Stimulated activated CD4-positive, alpha-beta T cell treated with anti-CD3 and anti-CD28 coated beads, Interleukin-4, amount 100 ng/mL, for 1 hour (primary cell): ENCODE results near the gene CACNA2D2.
"Not testable (repeated sequence)": the region's sequence is repeated elsewhere in the genome, so short reads cannot be mapped to it uniquely, and the experiment has no call there.

Experiments used
- DNase-seq: peaks from one replicate; pipeline ENCODE4 v3.0.0-alpha.2; 2020

Gene CACNA2D2

DNA sequence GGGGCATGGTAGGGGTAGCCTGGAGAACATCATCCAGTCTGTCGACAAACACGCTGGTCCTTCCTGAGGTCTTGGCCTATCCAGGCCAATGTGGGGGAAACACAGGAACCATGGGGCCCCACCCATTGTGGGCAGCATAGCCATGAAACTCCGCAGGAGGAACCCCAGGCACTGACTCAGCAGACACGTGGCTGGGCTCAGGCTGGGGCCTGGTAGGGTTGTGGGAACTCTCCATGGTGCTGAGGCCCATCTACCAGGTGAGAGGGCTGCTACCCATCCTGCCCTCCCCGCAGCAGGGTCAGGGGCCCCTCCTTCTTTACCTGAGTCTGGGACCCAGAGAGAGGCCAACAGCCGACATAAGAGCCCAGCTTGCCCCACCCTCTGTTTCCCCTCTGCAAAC lies 22.6 kb upstream of the CACNA2D2 start:
- peak; percentile 58 for DNase-seq

DNA sequence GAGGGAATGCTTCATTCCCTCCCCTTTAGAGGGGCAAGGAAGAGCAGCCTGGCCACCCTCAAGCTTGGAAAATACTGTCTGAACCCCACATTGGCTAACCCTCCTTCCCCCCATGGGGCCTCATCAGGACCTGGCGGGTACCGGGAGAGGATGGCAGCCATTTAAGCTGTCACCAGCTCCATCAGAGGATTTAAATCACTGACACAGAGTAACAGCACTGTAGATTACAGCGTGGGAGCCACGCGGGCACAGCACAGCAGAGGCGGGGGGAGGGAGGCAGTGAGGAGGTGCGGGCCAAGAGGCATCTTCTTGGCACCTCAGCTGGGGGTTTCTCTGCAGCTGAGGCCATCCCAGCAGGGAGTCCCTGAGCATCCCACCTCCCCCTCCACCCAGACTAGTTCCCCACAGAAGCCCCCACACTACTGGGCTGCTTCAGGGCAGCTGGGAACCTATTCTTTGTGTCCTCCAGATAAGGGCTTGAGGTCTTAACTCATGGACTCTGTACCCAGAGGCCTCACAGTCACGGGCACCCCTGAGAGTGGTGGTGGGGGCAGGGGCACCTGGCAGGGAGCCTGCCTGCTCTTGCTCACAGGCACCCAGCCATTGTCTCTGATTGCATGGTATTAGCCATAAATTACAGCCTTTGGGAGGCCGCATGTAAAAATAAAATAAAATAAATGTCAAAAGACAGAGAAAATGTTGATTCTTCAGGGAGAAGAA lies 21.9 kb upstream of the CACNA2D2 start:
- no peak for DNase-seq

DNA sequence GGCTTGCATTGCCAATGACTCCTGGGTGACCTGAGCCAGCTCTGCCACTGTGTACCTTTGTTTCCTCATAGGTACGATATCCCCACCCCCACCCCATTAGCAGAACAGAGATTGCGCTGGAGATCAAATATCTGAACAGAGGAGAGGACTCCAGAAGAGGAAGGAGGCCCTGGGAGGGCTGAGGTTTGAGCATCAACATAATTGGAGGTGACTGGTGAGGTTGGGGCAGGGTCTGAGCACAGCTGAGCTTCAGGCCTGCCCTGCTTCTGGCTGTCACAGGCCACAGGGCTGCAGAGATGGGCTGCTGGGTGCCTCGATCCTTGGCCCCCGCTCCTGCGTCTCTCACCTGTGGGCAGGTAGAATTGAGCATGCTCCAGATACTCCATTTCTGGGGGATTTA lies 21.3 kb upstream of the CACNA2D2 start:
- DNase-seq: no peak

DNA sequence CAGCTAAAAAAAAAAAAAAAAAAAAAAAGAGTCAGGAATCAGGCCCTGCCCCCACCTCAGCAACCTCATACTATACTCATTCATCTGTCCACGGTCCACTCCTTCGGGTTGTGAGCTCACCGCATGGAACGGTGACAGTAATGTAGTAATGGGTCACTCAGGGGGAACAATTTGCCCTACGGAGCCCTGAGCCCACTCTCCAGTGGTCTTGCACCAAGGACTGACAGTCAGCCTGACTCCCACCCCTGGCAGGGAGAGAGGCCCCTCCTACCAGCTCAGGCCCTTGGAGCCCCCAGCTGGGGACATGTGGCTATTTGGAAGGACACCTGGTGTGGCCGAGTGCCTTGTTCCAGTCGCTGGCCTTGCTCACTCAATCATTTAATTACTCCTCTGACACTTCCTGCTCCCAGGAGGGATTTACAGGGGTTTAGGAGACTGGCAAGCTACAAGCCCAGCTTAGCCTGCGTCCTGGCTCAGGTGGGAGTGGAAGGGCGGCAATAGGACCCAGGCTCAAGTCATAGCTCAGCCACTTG lies 19.9 kb upstream of the CACNA2D2 start:
- DNase-seq: no peak

- no peak for DNase-seq
Observed at GRCh38 chr3:50521572-50521971, 18.1 kb upstream of the CACNA2D2 start.

DNA sequence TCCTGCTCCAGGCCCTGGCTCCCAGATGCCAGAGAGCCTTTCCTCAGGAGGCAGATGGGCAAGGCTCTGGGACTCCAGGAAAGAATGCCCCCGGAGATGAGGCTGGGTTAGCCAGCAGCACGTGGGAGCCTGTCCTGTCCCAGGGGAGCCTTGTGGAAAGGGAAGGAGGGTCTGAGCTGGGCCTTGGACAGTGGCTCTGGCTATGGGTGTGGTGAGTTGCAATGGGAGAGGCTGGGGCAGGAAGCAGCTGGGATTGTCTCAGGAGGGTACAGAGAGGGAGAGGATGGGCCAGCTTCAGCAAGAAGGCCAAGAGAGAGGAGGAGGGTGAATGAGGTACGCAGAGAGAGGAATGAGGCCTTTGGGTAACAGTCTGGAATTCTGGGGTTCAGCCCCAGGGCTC lies 17.4 kb upstream of the CACNA2D2 start:
- no peak for DNase-seq

- DNase-seq: peak; percentile 74
Observed at GRCh38 chr3:50519471-50520089, 16.1 kb upstream of the CACNA2D2 start.

- no peak for DNase-seq
Observed at GRCh38 chr3:50518436-50518835, 15.0 kb upstream of the CACNA2D2 start.

GRCh38 chr3:50517721-50518206 lies 14.3 kb upstream of the CACNA2D2 start:
- DNase-seq: no peak

- DNase-seq: no peak
Observed at GRCh38 chr3:50516440-50516871, 13.0 kb upstream of the CACNA2D2 start.

DNA sequence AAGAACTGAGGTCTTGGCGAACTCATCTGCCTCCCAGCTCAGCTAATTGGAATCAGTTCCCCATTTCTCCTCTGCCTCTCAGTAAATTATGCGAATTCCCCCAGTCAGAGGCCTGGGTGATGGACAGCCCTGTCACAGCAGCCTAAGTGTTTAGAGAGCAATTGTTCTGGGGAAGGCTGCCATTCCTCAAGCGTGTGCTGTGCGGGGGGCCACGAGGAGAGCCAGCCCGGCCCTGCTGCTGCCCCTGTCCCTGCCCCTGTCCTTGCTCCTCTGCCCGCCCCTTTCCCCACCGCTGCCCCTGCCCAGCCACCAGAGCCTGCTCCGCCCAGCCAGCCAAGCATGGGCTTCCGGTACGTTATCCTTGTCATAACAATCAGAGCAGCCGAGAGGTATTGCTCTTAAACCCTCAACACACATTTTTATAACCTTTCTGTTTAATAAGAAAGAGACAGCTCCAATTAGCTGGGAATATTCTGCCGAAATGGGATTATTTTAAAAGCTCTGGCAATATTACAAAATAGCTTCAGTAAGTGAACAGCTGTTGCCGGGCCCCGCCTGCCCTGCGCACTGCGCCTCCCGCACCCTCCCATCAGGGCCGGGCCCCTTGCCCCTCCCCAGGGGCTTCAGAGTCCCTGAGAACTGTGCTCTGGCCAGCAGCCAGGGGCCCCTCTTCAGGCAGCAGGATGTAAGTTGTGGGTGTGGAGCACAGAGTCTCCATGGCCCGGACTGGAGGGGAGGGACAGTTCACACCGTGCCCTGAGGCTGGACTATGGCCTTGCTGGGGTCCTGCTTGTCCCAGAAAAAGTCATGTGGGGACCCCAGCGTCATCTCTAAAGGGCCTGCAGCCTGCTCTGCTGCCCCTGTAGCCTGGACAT lies 12.4 kb upstream of the CACNA2D2 start:
- no peak for DNase-seq

- DNase-seq: not testable (repeated sequence)
Observed at GRCh38 chr3:50512908-50513307, 9.5 kb upstream of the CACNA2D2 start.

DNA sequence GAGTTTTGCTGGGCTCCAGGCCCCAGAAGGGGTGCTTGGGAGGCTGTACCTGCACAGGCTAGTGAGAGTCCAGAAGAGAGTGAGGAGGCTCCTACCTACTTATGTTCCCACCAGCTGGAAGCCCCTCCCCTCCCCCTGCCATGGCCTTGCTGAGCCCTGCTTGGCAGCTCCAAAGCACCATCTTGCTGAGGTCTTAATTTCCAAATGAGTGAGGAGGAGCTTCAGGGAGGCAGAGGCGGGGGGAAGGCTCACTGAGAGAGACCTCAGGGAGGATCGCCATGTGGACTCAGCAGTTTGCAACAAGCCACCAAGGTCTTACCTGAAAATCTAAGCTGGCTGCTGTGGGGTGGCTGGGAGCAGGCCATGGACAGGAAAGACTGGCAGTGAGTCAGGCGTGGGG lies 8.7 kb upstream of the CACNA2D2 start:
- no peak for DNase-seq

GRCh38 chr3:50510325-50510724 lies 6.9 kb upstream of the CACNA2D2 start:
- DNase-seq: no peak

DNA sequence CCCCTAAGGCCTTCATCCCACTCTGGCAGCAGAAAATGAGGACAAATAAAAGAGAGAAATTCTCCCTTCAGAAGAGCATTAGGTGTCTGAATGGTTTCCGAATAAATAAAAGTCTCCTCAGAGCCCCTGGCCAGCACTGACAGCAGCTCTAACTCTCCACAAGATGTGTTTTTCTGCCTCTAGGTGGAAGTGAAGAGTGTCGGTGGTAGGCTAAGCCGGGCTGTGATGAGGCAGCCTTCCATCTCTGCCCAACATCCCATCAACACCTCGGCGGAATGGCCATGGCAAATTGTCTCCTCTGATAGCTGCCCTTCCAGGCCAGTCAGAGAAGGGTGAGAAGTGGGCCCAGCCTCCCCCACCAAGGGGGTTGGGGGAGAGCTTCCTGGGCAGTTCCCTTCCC lies 6.3 kb upstream of the CACNA2D2 start:
- no peak for DNase-seq

GRCh38 chr3:50508821-50509220 lies 5.4 kb upstream of the CACNA2D2 start:
- no peak for DNase-seq

DNA sequence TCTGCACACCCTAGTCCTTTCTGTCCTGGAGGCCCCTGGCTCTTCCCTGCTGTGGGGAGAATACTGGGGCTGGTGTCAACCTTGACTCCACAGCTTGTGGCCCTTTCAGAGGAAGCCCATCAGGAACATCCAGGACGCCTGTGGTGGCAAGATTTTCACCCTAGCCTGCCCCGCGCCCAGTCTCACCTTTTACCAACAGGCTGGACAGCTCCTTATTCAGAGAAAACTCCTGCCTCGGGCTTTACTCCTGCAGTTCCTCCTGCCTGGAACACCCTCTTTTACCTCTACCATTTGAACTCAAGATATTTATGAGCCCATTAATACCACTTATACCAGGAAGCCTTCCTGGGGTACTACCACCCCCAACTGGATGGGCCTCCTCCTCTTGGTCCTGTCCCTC lies 2.7 kb upstream of the CACNA2D2 start:
- DNase-seq: no peak

GRCh38 chr3:50504681-50505080 lies 1.2 kb upstream of the CACNA2D2 start:
- no peak for DNase-seq

DNA sequence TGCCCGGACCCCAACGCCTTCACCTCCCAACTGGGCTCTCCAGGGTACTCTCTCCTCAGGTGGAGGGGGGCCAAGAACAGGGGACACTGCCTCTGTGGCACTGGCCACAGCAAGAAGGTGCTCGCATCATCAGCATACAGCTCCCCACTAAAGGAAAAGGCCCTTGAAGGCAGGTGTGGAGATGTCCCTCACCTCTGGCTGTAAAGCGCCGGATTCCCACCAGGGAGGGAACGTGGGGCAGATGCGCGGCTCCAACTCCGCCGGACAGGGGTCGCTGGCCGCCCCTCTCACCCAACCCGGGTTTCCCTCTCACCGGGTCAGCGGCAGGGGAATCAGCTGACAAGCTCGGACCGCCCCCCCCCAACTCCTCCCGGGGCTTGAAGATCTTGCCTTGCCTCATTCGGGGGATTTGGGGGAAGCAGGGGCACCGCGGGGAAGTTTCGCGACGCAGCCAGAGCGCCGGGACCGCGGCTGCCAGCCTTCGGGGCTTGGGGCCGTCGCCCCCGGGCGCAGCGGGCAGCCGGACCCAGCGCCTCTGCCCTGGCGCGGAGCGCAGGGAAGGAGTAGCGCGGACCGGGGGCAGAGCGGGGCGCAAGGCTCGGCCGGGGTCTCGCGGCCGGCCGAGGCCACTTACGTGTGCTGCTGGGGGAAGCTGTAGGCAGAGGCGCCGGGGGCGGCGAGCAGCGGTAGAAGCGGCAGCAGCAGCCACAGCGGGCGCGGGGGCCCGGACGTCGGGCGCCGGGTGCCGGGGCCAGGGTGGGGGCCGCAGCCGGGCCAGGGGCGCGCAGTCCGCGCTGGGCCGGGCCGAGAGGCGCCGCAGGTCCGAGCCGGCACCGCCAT lies 630 bp downstream of the CACNA2D2 start:
- DNase-seq: peak; percentile 16

GRCh38 chr3:50502225-50502583 lies 1.2 kb downstream of the CACNA2D2 start:
- DNase-seq: no peak

- DNase-seq: no peak
Observed at GRCh38 chr3:50495609-50496423, 7.6 kb downstream of the CACNA2D2 start.

DNA sequence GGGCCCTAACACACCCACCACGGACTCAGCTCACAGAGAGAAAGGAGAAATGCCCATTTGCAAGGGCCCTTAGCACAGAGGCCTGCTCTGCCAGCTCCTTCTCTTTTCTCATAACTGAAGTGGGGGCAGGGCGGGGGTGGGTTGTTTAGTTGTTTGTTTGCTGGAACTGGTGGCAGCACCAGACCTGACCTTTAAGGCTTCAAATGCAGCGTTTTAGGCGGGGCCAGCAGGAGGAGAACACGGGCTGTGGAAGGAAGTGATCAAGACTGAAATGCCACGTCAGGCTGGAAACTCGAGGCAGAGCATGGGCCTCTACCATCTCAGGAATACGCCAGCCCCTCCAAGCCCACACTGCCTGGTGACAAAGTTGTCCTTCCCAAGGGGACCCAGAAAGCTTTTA lies 9.3 kb downstream of the CACNA2D2 start:
- no peak for DNase-seq
